WTC11 (cell line): ENCODE data around the gene ICAM3.

Source experiments
- CTCF ChIP-seq: fragments of 200-600 bp; IDR thresholded peaks from 2 replicates; pipeline ENCODE4 v1.8.0; 2022; ENCODE audit warnings: antibody characterized with exemption
- E2F5 ChIP-seq: sonication (generic); formaldehyde crosslinking; IDR thresholded peaks from 2 replicates; pipeline ENCODE4 v1.8.1; 2022; ENCODE audit warnings: mild to moderate bottlenecking, moderate library complexity, missing genetic modification reagents
- ELF4 ChIP-seq: sonication (generic); formaldehyde crosslinking; IDR thresholded peaks from 2 replicates; pipeline ENCODE4 v1.8.1; 2022; ENCODE audit warnings: low read depth, mild to moderate bottlenecking, moderate library complexity, missing genetic modification reagents
- FOXK1 ChIP-seq: sonication (generic); formaldehyde crosslinking; IDR thresholded peaks from 2 replicates; pipeline ENCODE4 v1.8.0; 2022; ENCODE audit warnings: mild to moderate bottlenecking, moderate library complexity, missing genetic modification reagents
- HMGXB4 ChIP-seq: sonication (generic); formaldehyde crosslinking; IDR thresholded peaks from 2 replicates; pipeline ENCODE4 v1.8.1; 2023; ENCODE audit warnings: mild to moderate bottlenecking, moderate library complexity, missing genetic modification reagents
- IRF2 ChIP-seq: sonication (generic); formaldehyde crosslinking; IDR thresholded peaks from 2 replicates; pipeline ENCODE4 v1.8.0; 2022; ENCODE audit warnings: low read depth, missing genetic modification reagents, borderline replicate concordance
- SMAD3 ChIP-seq: sonication (generic); formaldehyde crosslinking; IDR thresholded peaks from 2 replicates; pipeline ENCODE4 v1.8.0; 2022; ENCODE audit warnings: missing genetic modification reagents, mild to moderate bottlenecking, borderline replicate concordance
- USF1 ChIP-seq: sonication (generic); formaldehyde crosslinking; IDR thresholded peaks from 2 replicates; pipeline ENCODE4 v1.8.0; 2022; ENCODE audit warnings: mild to moderate bottlenecking, missing genetic modification reagents
- USF2 ChIP-seq: sonication (generic); formaldehyde crosslinking; IDR thresholded peaks from 2 replicates; pipeline ENCODE4 v1.8.1; 2023; ENCODE audit warnings: mild to moderate bottlenecking, missing genetic modification reagents, moderate library complexity
- ZNF281 ChIP-seq: sonication (generic); formaldehyde crosslinking; IDR thresholded peaks from 2 replicates; pipeline ENCODE4 v1.8.0; 2023; ENCODE audit warnings: mild to moderate bottlenecking, missing genetic modification reagents

GRCh38 chr19:10344780-10345179, 5.4 kb upstream of the ICAM3 start:
- TF ChIP-seq FOXK1 (CRISPR knock-in tag) (no peak), USF2 (CRISPR knock-in tag) (no peak), SMAD3 (no peak), ZNF281 (no peak), USF1 (no peak), CTCF (no peak), IRF2 (no peak), E2F5 (no peak), HMGXB4 (CRISPR knock-in tag) (no peak), ELF4 (CRISPR knock-in tag) (no peak)
